ENCODE measurements around the gene CLRN1.
A peak's percentile ranks its signal among the peaks of the same experiment; 100 is the strongest.

The CLRN1 gene

DNA sequence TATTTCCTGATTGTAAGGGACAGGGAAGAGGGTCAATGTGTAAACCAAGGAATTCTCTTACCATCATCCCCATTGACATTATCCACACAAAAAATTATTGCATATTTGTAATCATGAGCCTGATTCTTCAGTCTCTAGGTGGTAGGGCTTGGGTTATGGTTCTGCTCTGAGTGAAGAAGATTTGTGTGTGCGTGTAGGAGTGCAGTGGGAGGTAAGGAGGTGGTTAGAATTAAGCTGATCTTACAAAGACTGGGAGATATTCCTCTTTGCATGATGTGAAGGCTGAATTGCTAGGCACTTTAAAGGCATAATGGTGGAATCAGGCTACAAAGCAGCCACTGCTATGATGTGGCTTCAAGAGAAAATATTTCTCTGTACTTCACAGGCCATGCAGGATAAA, 44.3 kb downstream of the CLRN1 start:
- H3K4me3 ChIP-seq (ENCODE audit: low read depth, low read length) = no peak overlapping the region
- no peak for DNase-seq (ENCODE audit: low read depth)
- TF ChIP-seq MYC (IDR thresholded peaks at IDR 0.05; ENCODE audit: low read depth, low read length) (no peak), POLR2A (IDR thresholded peaks at IDR 0.05; ENCODE audit: extremely low read depth, insufficient read length) (no peak)
- TF ChIP-seq, protein P1, sequence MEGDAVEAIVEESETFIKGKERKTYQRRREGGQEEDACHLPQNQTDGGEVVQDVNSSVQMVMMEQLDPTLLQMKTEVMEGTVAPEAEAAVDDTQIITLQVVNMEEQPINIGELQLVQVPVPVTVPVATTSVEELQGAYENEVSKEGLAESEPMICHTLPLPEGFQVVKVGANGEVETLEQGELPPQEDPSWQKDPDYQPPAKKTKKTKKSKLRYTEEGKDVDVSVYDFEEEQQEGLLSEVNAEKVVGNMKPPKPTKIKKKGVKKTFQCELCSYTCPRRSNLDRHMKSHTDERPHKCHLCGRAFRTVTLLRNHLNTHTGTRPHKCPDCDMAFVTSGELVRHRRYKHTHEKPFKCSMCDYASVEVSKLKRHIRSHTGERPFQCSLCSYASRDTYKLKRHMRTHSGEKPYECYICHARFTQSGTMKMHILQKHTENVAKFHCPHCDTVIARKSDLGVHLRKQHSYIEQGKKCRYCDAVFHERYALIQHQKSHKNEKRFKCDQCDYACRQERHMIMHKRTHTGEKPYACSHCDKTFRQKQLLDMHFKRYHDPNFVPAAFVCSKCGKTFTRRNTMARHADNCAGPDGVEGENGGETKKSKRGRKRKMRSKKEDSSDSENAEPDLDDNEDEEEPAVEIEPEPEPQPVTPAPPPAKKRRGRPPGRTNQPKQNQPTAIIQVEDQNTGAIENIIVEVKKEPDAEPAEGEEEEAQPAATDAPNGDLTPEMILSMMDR (IDR thresholded peaks at IDR 0.05; ENCODE audit: low read depth, low read length) = no peak
- TF ChIP-seq, protein P2, sequence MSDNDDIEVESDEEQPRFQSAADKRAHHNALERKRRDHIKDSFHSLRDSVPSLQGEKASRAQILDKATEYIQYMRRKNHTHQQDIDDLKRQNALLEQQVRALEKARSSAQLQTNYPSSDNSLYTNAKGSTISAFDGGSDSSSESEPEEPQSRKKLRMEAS (IDR thresholded peaks at IDR 0.05; ENCODE audit: low read depth, low read length) = no peak

DNA sequence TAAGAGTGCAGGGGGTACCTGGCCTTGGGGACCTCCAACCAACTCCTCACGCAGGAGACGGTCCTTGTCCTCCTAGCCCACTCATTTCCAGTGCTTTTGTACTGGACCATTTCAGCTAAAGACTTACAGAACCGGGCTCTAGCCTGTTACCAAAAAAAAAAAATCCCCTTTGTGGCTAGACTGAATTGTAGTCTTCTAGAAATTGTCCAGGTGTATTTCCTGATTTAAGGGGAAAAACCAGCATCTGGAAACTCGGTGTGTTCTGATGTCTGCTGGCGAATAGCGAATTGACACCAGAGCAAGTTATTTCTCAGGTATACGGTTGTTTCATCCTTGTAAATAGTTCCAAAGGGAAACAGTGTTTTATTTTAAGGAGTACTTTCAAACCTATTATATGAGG, 46.2 kb downstream of the CLRN1 start:
- no peak overlapping the region for H3K4me3 ChIP-seq (ENCODE audit: low read depth, low read length)
- no peak for TF ChIP-seq POLR2A (IDR thresholded peaks at IDR 0.05; ENCODE audit: extremely low read depth, insufficient read length)
- TF ChIP-seq, protein P1 (IDR thresholded peaks at IDR 0.05; ENCODE audit: low read depth, low read length) = no peak
- no peak for TF ChIP-seq MYC (IDR thresholded peaks at IDR 0.05; ENCODE audit: low read depth, low read length)
- TF ChIP-seq, protein P2 (IDR thresholded peaks at IDR 0.05; ENCODE audit: low read depth, low read length) = no peak

DNA sequence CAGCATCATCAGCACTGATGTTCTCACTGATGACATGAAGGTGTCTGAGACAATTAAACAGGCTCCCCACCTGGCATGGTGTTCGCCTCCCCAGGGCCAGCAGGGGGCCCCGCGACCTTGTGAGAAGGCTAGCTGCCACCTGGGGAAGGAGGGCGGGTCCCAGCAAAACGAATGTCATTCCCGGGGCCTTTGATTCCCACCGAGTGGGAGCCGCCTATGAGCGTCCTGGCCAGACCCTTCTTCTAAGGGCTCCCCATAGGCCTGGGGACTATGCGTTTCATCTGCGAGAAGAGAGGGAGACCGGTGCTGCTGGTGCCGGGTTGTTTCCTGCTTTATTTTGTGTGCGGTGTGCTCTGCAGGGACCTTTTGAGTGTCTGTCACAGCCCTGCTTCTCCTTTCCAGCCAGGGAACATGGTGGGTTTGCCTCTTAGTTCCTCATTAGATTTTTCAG, 46.8 kb downstream of the CLRN1 start:
- TF ChIP-seq MYC (IDR thresholded peaks at IDR 0.05; ENCODE audit: low read depth, low read length) (no peak), POLR2A (IDR thresholded peaks at IDR 0.05; ENCODE audit: extremely low read depth, insufficient read length) (no peak)
- TF ChIP-seq, protein P1 (IDR thresholded peaks at IDR 0.05; ENCODE audit: low read depth, low read length) = peak; percentile 44
- TF ChIP-seq, protein P2 (IDR thresholded peaks at IDR 0.05; ENCODE audit: low read depth, low read length) = no peak
- peak; percentile 38 for DNase-seq (ENCODE audit: low read depth)
- no peak overlapping the region for H3K4me3 ChIP-seq (ENCODE audit: low read depth, low read length)

More for the DNA sequence above, 46.2 kb downstream of the CLRN1 start:
- DNase-seq (ENCODE audit: low read depth) = no peak

DNA sequence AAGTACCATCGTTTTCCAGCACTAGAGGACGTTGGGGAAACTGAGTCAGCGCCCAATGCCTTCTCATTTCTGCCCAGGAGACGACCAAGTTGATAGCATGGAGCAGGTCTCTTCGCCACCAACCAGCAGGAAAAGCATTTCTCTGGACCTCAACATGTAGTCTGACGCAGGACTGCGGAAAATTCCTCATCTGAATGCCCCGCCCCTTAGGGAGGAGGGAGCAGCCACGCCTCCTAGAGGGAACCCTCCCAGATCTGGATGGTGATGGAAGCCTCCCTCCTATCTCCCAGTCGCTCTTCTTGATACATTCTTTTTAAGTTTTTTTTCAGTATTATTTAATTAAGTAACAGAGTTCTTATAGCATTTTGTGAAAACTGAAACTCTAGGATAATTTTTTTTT, 49.9 kb downstream of the CLRN1 start:
- TF ChIP-seq MYC (IDR thresholded peaks at IDR 0.05; ENCODE audit: low read depth, low read length) (no peak), POLR2A (IDR thresholded peaks at IDR 0.05; ENCODE audit: extremely low read depth, insufficient read length) (no peak)
- TF ChIP-seq, protein P2 (IDR thresholded peaks at IDR 0.05; ENCODE audit: low read depth, low read length) = no peak
- TF ChIP-seq, protein P1 (IDR thresholded peaks at IDR 0.05; ENCODE audit: low read depth, low read length) = no peak
- no peak overlapping the region for H3K4me3 ChIP-seq (ENCODE audit: low read depth, low read length)
- no peak for DNase-seq (ENCODE audit: low read depth)

DNA sequence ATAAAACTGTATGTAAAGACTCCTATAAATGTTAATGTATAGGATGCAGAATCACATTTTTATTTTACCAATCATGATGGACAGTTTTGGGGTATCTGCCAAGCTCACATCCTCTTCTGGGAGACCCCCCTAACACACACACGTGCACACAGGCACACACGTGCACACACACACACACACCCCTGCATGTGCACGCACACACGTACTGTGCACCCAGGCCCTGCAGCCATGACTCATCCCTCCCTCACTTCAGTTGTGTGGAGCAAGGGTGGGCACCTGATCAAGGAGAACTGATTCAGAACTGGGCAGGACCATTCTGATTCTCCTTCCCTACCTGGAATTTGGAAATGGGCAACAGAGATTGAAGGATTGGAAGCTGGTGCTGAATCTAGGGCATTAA, 51.3 kb downstream of the CLRN1 start:
- TF ChIP-seq POLR2A (IDR thresholded peaks at IDR 0.05; ENCODE audit: extremely low read depth, insufficient read length) (no peak), MYC (IDR thresholded peaks at IDR 0.05; ENCODE audit: low read depth, low read length) (no peak)
- TF ChIP-seq, protein P2 (IDR thresholded peaks at IDR 0.05; ENCODE audit: low read depth, low read length) = no peak
- TF ChIP-seq, protein P1 (IDR thresholded peaks at IDR 0.05; ENCODE audit: low read depth, low read length) = no peak
- no peak for DNase-seq (ENCODE audit: low read depth)
- no peak overlapping the region for H3K4me3 ChIP-seq (ENCODE audit: low read depth, low read length)
